Gastroesophageal sphincter (tissue), 3 donors: Measurements from ENCODE around the gene MZT2B.

Source experiments
- CTCF ChIP-seq, 4 experiments: fragments of 200-600 bp in 2 of 4; fragments of 450-650 bp in 2 of 4; sonication (generic) in 1 of 4; IDR thresholded peaks; one replicate each; pipeline ENCODE4 v1.5.1; 2017 to 2019; ENCODE audit warnings: antibody characterized with exemption in 4 of 4, mild to moderate bottlenecking in 2 of 4, moderate library complexity in 2 of 4
- POLR2A ChIP-seq, 2 donors: fragments of 450-650 bp; IDR thresholded peaks; one replicate each; pipeline ENCODE4 v1.6.1; 2017; ENCODE audit warnings: antibody characterized with exemption in 2 of 2, mild to moderate bottlenecking in 2 of 2, moderate library complexity in 1 of 2
- POLR2AphosphoS5 ChIP-seq: sonication (generic); formaldehyde crosslinking; IDR thresholded peaks from one replicate; pipeline ENCODE4 v1.6.1; 2017; ENCODE audit warnings: antibody characterized with exemption

GRCh38 chr2:130186391-130186790 is 4.3 kb downstream of the MZT2B start:
- TF ChIP-seq POLR2A (IDR thresholded peaks at IDR 0.05): no peak
- no peak for TF ChIP-seq CTCF (IDR thresholded peaks at IDR 0.05)
- no peak for TF ChIP-seq POLR2AphosphoS5
